Measurements from ENCODE around the gene CXXC5. TPM values are rescaled to one million over a fixed set of nuclear protein-coding genes. Genes with fewer than 3 reads are reported as not detected.
"Not testable (repeated sequence)": the region's sequence is repeated elsewhere in the genome, so short reads cannot be mapped to it uniquely, and the experiment has no call there.

CXXC5 gene
- polyA plus RNA-seq (ENCODE audit: insufficient read length in 10 of 10): 10 to 100 TPM; 64.9 to 86.7 (median 77.1) TPM
- long read RNA-seq, donor 1, transcript CXXC5-201 (3 exons, 2,658 nt): major isoform, 13 of 35 reads
- long read RNA-seq, donor 1, transcript CXXC5-211 (3 exons, 1,892 nt): minor isoform, 8 of 35 reads
- long read RNA-seq, donor 1, partial matches to known transcripts: 12 of 35 reads
- long read RNA-seq, donor 1, other reads (novel, unspliced or antisense): 0 of 35 reads
- long read RNA-seq, donor 2, transcript CXXC5-201 (3 exons, 2,658 nt): major isoform, 21 of 45 reads
- long read RNA-seq, donor 2, transcript CXXC5-211 (3 exons, 1,892 nt): minor isoform, 5 of 45 reads
- long read RNA-seq, donor 2, partial matches to known transcripts: 16 of 45 reads
- long read RNA-seq, donor 2, other reads (novel, unspliced or antisense): 0 of 45 reads
- long read RNA-seq, donor 3: 0 reads
- long read RNA-seq, donor 4, transcript CXXC5-201 (3 exons, 2,658 nt): major isoform, 8 of 16 reads
- long read RNA-seq, donor 4, transcript CXXC5-211 (3 exons, 1,892 nt): minor isoform, 5 of 16 reads
- long read RNA-seq, donor 4, partial matches to known transcripts: 0 of 16 reads
- long read RNA-seq, donor 4, other reads (novel, unspliced or antisense): 0 of 16 reads
- long read RNA-seq, donor 5, transcript CXXC5-201 (3 exons, 2,658 nt): minor isoform, 7 of 53 reads
- long read RNA-seq, donor 5, transcript CXXC5-206 (2 exons, 777 nt): major isoform, 13 of 53 reads
- long read RNA-seq, donor 5, transcript CXXC5-211 (3 exons, 1,892 nt): minor isoform, 5 of 53 reads
- long read RNA-seq, donor 5, partial matches to known transcripts: 24 of 53 reads
- long read RNA-seq, donor 5, other reads (novel, unspliced or antisense): 0 of 53 reads
- long read RNA-seq, donor 6, transcript CXXC5-206 (2 exons, 777 nt): minor isoform, 5 of 27 reads
- long read RNA-seq, donor 6, transcript CXXC5-201 (3 exons, 2,658 nt): major isoform, 17 of 27 reads
- long read RNA-seq, donor 6, transcript CXXC5-211 (3 exons, 1,892 nt): minor isoform, 5 of 27 reads
- long read RNA-seq, donor 6, partial matches to known transcripts: 0 of 27 reads
- long read RNA-seq, donor 6, other reads (novel, unspliced or antisense): 0 of 27 reads
- long read RNA-seq, donor 7, transcript CXXC5-206 (2 exons, 777 nt): minor isoform, 5 of 36 reads
- long read RNA-seq, donor 7, transcript CXXC5-201 (3 exons, 2,658 nt): major isoform, 10 of 36 reads
- long read RNA-seq, donor 7, transcript CXXC5-211 (3 exons, 1,892 nt): minor isoform, 5 of 36 reads
- long read RNA-seq, donor 7, partial matches to known transcripts: 16 of 36 reads
- long read RNA-seq, donor 7, other reads (novel, unspliced or antisense): 0 of 36 reads
- long read RNA-seq, donor 8, transcript CXXC5-201 (3 exons, 2,658 nt): major isoform, 13 of 17 reads
- long read RNA-seq, donor 8, partial matches to known transcripts: 0 of 17 reads
- long read RNA-seq, donor 8, other reads (novel, unspliced or antisense): 0 of 17 reads
- long read RNA-seq, donor 9, transcript CXXC5-201 (3 exons, 2,658 nt): major isoform, 5 of 6 reads
- long read RNA-seq, donor 9, partial matches to known transcripts: 0 of 6 reads
- long read RNA-seq, donor 9, other reads (novel, unspliced or antisense): 0 of 6 reads

DNA sequence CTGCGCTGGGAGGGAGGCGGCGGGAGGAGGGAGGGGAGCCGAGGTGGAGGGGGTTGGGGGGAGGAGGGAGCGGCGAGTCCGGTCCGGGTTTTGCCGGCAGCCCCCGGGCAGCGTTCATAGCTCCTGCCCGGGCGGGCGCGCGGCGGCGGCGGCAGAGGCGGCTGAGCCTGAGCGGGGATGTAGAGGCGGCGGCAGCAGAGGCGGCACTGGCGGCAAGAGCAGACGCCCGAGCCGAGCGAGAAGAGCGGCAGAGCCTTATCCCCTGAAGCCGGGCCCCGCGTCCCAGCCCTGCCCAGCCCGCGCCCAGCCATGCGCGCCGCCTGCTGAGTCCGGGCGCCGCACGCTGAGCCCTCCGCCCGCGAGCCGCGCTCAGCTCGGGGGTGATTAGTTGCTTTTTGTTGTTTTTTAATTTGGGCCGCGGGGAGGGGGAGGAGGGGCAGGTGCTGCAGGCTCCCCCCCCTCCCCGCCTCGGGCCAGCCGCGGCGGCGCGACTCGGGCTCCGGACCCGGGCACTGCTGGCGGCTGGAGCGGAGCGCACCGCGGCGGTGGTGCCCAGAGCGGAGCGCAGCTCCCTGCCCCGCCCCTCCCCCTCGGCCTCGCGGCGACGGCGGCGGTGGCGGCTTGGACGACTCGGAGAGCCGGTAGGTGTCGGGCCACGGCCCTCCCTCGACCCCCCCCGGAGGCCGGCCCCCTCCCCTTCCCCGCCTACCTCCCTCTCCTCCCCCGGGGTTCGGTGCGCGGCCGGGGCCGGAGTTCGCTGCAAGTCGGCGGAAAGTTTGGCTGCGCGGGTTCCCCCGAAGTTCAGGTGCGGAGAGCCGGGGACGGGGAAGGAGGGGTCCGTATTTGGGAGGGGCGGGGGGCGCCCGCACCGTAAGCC lies at the start of gene CXXC5:
Gene CXXC5 (plus strand): TSS at position 145 of the 877 bp plus-strand sequence. CDS start 32,175 bp downstream, outside the sequence.
- DNase-seq: peak; percentile 88 to 96 (median 89)

DNA sequence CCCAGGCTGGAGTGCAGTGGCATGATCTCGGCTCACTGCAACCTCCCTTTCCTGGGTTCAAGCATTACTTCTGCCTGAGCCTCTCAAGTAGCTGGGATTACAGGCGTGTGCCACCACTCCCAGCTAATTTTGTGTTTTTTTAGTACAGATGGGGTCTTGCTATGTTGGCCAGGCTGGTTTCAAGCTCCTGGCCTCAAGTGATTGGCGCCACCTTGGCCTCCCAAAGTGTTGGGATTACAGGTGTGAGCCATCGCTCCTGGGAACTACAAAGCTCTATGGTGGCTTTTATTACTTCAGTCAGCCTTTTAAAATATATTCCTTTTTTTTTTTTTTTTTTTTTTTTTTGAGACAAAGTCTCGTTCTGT lies 49.6 kb upstream of the CXXC5 start:
- not testable (repeated sequence) for DNase-seq

DNA sequence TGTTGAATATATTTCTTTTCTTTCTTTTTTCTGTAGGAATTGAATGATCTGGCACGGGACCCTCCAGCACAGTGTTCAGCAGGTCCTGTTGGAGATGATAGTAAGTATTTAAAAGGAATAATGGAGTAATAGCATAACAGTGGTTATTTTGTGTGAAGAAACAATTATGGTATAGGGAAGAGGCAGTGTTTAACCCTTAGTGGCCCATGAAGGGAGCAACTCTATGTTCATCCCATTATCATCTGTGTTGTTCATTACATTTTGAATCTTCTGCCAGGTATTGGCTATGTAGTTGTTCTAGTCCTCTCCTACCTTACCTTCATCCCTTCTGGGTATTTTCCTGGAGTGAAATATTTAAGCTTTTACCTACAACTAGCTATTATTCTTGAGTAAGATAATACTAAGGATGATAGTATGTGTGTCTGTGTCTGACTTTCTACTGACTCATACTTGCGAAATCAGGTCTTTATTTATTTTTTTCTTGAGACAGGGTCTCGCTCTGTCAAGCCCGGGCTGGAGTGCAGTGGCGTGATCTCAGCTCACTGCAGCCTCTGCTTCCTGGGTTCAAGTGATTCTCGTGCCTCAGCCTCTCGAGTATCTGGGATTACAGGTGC lies 47.7 kb upstream of the CXXC5 start:
- no peak for DNase-seq

DNA sequence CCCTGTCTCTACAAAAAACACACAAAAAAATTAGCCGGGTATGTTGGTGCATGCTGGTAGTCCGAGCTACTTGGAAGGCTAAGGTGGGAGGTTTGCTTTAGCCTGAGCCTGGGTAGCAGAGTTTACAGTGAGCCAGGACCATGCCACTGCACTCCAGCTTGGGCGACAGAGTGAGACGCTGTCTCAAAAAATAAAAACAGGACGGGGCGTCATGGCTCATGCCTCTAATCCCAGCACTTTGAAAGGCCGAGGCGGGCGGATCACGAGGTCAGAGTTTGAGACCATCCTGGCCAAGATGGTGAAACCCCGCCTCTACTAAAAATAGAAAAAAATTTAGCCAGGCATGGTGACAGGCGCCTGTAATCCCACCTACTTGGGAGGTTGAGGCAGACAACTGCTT lies 46.7 kb upstream of the CXXC5 start:
- DNase-seq: no peak

DNA sequence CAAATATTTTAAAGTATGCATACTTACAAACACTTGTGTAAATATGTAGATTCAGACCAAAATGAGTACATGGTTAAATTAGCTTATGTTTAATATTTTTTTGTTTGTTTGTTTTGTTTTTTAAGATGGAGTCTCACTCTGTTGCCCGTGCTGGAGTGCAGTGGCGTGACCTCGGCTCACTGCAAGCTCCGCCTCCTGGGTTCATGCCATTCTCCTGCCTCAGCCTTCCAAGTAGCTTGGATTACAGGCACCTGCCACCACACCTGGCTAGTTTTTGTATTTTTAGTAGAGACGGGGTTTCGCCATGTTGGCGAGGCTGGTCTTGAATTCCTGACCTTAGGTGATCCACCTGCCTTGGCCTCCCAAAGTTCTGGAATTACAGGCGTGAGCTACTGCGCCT lies 46.2 kb upstream of the CXXC5 start:
- DNase-seq: not testable (repeated sequence)

DNA sequence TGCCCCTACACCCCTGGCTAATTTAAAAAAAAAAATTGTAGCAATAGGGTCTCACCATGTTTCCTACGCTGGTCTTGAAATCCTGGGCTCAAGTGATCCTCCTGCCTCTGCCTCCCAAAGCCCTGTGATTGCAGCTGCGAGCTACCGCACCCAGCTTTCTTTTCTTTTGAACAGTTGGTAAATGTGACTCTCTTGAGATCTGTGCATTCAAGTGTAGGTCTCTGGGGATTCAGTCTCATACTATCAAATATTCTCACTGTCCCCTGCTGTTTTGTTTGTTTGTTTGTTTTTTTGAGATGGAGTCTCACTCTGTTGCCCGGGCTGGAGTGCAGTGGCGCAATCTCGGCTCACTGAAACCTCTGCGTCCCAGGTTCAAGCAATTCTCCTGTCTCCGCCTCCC lies 42.3 kb upstream of the CXXC5 start:
- DNase-seq: no peak

DNA sequence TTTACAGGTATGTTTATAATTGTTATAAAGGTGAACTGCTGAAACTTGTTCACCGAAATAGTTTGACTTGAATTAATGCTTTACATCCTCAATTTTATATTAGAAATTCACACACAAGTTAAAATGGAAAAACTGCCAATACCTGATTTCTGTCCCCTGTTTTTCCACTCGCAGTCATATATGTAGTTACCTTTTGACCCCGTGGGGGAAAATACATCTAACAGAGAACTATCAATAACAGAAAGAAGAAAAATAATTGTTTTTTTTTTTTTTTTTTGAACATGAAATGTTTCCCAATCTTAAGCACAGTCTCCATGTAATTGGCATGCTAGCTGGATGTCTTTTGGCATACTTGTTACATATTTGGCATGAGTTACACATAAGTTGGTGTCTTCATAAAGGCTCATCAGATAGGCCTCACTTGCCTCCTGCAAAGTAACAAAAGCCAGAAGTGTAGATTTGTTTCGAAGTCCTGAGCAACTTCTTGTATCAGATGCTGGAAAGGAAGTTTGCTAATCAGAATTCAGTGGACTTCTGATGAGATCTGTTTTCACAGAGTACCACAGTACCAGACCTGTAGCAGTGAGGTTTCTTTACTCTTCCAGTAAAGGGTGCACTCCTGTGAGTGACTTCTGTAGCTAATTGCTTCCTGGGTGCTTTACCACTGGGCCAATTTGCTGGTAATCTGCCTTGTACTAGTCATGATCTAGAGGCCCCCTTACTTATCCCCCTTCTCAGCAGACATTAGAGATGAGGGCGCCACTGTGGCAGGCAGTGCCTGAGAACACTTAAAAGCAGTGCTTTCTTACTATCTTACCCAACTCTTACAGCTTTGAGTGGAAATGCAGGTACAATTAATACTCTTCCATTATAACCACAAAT lies 36.2 kb upstream of the CXXC5 start:
- no peak for DNase-seq

DNA sequence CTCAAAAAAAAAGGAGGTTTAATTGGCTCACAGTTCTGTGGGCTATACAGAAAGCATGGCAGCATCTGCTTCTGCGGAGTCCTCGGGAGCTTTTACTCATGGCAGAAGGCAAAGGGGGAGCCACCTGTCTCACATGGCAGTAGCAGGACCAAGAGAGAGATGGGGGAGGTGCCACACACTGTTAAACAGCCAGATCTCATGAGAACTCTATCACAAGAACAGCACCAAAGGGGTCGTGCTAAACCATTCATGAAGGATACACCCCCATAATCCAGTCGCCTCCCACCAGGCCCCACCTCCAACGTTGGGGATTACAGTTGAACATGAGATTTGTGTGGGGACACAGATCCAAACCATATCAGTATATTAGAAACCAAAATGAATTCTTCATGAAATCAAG lies 28.3 kb upstream of the CXXC5 start:
- no peak for DNase-seq

DNA sequence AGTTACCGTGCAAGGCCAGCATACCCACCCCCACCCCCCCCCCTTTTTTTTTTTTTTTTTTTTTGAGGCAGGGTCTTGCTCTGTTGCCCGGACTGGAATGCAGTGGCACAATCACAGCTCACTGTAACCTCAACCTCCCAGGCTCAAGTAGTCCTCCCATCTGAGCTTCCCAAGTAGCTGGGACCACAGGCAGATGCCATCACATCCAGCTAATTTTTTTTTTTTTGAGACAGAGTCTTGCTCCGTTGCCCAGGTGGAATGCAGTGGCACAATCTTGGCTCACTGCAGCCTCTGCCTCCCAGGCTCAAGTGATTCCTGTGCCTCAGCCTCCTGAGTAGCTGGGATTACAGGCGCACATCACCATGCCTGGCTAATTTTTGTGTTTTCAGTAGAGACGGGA lies 22.8 kb upstream of the CXXC5 start:
- DNase-seq: not testable (repeated sequence)

DNA sequence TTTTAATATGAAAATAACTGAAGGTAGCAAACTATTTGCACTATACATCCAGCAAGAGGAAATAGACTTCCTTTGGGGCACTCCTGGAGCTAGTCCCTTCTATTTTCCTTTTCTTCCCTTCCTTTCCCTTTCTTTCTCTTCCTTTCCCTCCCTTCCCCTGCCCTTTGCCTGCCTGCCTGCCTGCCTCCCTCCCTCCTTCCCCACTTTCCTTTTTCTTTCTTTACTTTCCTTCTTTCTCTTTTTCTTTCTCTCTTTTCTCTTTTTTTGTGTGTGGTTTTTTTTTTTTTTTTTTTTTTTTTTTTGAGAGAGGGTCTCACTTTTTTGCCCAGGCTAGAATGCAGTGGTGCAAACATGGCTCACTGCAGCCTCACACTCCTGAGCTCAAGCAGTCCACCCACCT lies 17.3 kb upstream of the CXXC5 start:
- no peak for DNase-seq

DNA sequence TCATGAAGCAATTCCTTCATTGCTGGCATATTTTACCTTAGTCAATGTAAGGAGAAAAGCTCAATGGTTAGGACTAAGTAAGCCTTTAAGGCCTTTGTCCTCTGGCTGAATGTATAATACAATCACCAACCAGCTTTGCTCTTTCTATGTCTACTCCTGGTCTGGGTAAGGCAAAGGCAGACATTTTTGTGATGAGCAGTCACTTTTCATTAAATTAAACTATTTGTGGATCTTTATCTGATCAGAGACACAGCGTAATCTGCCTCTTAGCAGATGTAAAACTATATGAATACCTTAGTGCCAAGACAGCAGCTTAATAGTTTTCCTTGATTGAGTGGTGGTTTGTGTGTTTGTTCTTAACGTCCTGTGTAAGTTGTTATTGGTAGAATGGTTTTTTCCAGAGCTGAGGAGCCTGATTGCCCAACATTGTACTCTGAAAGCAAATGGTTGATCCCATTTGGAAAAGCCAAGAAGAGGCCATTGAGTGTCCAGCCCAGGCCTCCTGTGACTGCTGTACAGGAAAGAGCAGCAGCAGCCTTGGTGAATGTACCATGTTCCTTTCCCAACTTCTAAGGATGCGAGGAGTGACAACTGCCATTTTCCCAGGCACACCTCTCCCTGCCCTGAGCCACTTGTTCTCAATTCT lies 16.5 kb upstream of the CXXC5 start:
- no peak for DNase-seq

DNA sequence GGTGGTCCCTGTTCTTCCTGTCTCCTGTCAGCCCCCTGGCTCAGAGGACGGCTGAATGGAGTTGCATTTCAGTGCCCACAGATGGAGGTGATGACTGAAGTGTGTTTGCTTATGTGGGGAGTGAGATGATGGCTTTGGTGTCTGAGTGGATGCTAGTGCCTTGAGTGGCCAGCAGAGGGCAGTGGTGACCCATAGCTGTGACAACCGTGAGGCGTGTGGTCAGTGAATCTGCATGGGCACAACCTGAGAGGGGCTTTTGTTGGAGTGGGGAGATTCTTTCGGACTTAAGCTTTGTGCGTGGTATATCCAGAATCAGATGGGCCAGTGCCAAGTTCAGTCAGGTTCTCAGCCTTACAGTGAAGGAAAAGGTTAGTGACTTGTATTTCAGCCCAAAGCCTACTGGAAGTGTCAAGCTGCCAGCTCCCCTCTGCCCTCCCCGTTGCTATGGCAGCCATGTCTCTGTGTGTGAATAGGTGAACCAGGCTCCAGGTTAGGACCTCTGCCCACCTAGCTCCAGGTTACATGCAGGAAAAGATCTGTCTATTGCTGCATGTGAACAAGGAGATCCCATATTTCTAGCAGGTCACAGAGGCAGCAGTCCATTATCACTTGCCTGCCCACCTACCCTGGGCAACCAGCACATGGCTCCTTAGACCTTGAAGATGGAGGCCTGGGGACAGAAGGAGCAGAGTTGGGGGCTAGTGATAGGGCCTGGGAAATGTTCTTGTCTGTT lies 14.7 kb upstream of the CXXC5 start:
- DNase-seq: peak; percentile 72 to 87 (median 79)

DNA sequence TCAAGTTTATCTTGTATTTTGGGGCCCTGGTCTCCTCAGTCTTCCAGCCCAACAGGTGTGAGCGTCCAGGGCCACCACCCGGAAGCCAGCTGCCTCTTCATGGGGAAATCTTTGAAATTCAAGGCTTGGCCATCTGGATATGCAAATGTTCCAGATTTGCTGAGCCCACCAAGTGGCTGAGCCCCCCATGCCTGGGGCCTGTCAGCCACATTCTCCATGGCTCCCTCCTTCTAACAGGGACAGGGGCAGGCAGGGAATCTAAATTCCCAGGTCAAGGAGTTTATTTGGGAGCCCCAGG lies 14.2 kb upstream of the CXXC5 start:
- DNase-seq: no peak

DNA sequence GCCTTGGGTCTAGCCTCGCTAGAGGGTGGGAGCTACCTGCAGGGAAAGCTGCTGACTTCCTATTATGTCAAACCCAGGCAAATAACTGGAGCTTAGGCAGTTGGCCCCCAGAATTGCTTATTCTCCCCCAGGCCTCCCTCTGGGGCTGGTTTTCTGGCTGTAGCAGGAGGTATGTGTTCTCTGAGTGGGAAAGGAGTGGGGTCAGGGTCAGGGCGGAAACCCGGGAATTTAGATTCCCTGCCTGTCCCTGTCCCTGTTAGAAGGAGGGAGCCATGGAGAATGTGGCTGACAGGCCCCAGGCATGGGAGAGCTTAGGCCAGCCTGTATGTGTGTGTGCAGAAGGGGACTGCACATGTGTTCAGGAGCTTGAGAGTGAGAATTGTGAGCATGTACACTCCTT lies 13.6 kb upstream of the CXXC5 start:
- no peak for DNase-seq

DNA sequence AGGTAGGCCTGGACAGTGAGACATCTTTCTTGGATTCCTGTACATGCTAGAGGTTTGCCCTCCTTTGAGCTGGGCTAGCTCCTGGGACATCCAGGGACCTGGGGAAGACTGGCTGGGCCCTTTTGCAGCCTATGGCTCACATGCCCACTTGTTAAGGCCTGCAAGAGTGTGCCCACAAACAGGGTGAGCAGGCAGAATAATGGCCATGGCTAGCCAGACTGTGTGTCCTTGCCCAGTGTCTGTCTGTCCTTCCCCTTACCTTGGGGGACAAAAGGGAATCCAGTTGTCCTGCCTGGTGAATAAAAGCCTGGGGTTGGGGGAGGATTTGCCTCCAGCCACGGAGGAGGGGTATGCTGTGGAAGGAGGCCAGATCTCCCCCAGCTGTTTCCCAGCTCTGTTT lies 13.0 kb upstream of the CXXC5 start:
- DNase-seq: no peak

DNA sequence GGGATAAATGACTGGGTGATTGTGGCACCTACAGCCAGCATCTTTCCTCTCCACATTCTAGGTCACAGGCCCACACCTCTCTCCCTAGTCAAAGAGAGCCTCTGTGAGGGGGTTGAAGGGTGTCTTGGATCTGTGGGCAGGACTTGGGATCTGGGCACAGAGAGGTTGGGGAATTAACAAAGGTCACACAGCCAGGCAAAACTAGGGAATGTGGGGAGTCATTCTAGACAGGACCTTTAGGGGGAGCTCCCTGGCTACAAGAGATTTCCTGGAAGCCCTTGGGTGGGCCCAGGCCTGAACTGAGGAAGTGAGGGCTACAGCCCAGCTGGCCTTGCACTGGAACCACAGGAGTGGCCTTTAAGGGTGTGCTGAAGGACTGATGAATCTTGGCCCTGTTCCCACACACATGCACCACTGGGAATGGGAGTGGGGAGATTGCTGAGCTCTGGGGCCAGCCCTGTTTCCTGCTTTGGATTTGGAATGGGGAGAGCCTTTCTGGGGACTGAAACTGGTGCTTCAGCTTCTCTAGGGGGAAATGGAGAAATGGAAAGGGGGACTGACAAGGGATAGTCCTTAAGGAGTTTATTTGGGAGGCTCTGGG lies 12.4 kb upstream of the CXXC5 start:
- DNase-seq: peak; percentile 82 to 89 (median 85)

DNA sequence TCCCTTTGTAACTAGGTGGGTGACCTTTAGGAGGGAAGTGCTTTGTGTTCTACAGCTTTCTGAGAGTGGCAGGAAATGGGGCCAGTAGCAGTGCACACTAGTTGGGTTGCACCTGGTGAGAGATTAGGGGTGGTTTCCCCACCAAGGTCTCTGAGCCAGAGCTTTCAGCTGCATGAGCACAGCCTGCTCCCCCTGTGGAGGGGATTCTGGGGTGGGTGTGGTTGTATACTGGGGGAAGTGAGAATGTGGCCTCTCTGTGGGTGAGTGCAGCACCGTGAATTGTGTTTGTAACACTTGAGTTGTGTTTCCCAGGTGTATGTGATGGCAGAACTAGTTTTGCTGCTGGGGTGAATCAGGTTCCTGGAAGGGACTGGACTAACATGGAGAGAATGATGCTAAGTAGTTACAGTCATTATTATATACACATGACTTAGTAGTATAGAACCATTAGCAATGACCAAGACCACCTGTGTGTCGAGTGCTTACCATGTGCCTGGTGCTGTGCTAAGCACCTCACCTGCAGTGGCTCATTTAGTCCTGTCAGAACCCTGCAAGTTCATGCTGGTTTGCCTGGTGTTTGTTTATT lies 11.8 kb upstream of the CXXC5 start:
- peak in 2 of 3 donors; percentile 42 to 65 for DNase-seq
